BJ (cell line): ENCODE results near the gene PXK. TPM values are rescaled to one million over a fixed set of nuclear protein-coding genes. Genes with fewer than 3 reads are reported as not detected.

Experiments
- CTCF ChIA-PET: fragments of 350-600 bp; formaldehyde crosslinking; extraction: SDS; loops from one replicate; lab custom pipeline; 2021; ENCODE audit warnings: antibody characterized with exemption, inconsistent platforms; lab: Yijun Ruan, JAX
- POLR2A ChIA-PET: fragments of 300-600 bp; sonication (Branson Sonifier 250); formaldehyde crosslinking; extraction: SDS; loops from one replicate; lab custom pipeline; 2021; ENCODE audit warnings: antibody characterized with exemption; lab: Charles Lee
- DNase-seq: peaks from one replicate; pipeline ENCODE4 v3.0.0-alpha.2; 2011; ENCODE audit warnings: low read depth
- H3K27me3 ChIP-seq: 2 replicates; pipeline ENCODE4 v1.6.0; 2011; ENCODE audit warnings: low read length; ENCODE audit not compliant: control insufficient read depth, insufficient read depth
- H3K36me3 ChIP-seq: 2 replicates; pipeline ENCODE4 v1.5.1; 2011; ENCODE audit warnings: low read length; ENCODE audit not compliant: control insufficient read depth, insufficient read depth
- H3K4me3 ChIP-seq: 2 replicates; pipeline ENCODE4 v1.5.1; 2011; ENCODE audit warnings: low read depth, mild to moderate bottlenecking, control low read depth, low read length
- polyA plus RNA-seq: library from polyadenylated mRNA; depleted of rRNA; stranded (reverse); fragments of >200 nt; gene quantifications from 2 replicates; pipeline ENCODE4 v1.2.3, GENCODE V29; 2011
- TF ChIP-seq, protein P1 (sequence below): IDR thresholded peaks from 2 replicates; pipeline ENCODE4 v1.5.1; 2011; ENCODE audit warnings: low read depth, mild to moderate bottlenecking, control low read depth, inconsistent platforms, low read length, moderate library complexity; ENCODE audit not compliant: insufficient read depth

Gene PXK
- polyA plus RNA-seq, 1 experiment, result 36.4 TPM

- no peak for DNase-seq
- TF ChIP-seq, protein P1, sequence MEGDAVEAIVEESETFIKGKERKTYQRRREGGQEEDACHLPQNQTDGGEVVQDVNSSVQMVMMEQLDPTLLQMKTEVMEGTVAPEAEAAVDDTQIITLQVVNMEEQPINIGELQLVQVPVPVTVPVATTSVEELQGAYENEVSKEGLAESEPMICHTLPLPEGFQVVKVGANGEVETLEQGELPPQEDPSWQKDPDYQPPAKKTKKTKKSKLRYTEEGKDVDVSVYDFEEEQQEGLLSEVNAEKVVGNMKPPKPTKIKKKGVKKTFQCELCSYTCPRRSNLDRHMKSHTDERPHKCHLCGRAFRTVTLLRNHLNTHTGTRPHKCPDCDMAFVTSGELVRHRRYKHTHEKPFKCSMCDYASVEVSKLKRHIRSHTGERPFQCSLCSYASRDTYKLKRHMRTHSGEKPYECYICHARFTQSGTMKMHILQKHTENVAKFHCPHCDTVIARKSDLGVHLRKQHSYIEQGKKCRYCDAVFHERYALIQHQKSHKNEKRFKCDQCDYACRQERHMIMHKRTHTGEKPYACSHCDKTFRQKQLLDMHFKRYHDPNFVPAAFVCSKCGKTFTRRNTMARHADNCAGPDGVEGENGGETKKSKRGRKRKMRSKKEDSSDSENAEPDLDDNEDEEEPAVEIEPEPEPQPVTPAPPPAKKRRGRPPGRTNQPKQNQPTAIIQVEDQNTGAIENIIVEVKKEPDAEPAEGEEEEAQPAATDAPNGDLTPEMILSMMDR, result no peak
- ChIA-PET POLR2A (no interaction called here), CTCF (interaction anchor here (0.9 to 4.9 kb wide), 11 partner anchors 9 to 117 kb away, joined by 3 to 42 read pairs (median 5); partner anchors contain the start of genes HTD2, PXK and RPP14)
- Histone ChIP-seq H3K27me3 (no peaks in the 10 kb centered on the region), H3K36me3 (peaks cover 14% of the 10 kb centered on the region), H3K4me3 (no peak overlapping the region)
Measured at GRCh38 chr3:58416191-58416590, 83.5 kb downstream of the PXK start.

- H3K36me3 ChIP-seq, result peaks cover 14% of the 10 kb centered on the region
- DNase-seq, result no peak
- H3K4me3 ChIP-seq, result no peak overlapping the region
- CTCF ChIA-PET, result interaction anchor here (0.9 to 4.9 kb wide), 5 partner anchors 8 to 110 kb away, joined by 3 to 42 read pairs (median 6); partner anchors contain the start of genes HTD2, PXK and RPP14
- TF ChIP-seq, protein P1, result no peak
- H3K27me3 ChIP-seq, result no peaks in the 10 kb centered on the region
- POLR2A ChIA-PET, result no interaction called here
Measured at GRCh38 chr3:58417075-58417474, 84.4 kb downstream of the PXK start.

- no peak overlapping the region for H3K4me3 ChIP-seq
- H3K36me3 ChIP-seq, result peaks cover 10% of the 10 kb centered on the region
- ChIA-PET CTCF (interaction anchor here (0.7 to 4.9 kb wide), 6 partner anchors 96 to 118 kb away, joined by 3 to 42 read pairs (median 3); partner anchors contain the start of genes HTD2 and RPP14), POLR2A (no interaction called here)
- H3K27me3 ChIP-seq, result no peaks in the 10 kb centered on the region
- TF ChIP-seq, protein P1, result no peak
- DNase-seq, result no peak
Measured at GRCh38 chr3:58418227-58418626, 85.5 kb downstream of the PXK start.

- no peaks in the 10 kb centered on the region for H3K27me3 ChIP-seq
- no peak for DNase-seq
- ChIA-PET CTCF (interaction anchor here (0.6 to 1.4 kb wide), 3 partner anchors 10 to 97 kb away, joined by 3 to 7 read pairs (median 3); no protein-coding TSS in a partner anchor), POLR2A (no interaction called here)
- H3K4me3 ChIP-seq, result no peak overlapping the region
- H3K36me3 ChIP-seq, result peaks cover 13% of the 10 kb centered on the region
- TF ChIP-seq, protein P1, result peak; percentile 12; the same call in 1 of the 2 replicates
Measured at GRCh38 chr3:58419780-58420507, 87.3 kb downstream of the PXK start.

- Histone ChIP-seq H3K36me3 (peaks cover 14% of the 10 kb centered on the region), H3K4me3 (no peak overlapping the region), H3K27me3 (no peaks in the 10 kb centered on the region)
- DNase-seq, result no peak
- TF ChIP-seq, protein P1, result no peak
- ChIA-PET POLR2A (no interaction called here), CTCF (interaction anchor here (1.3 to 2.0 kb wide), 5 partner anchors 9 to 115 kb away, joined by 3 to 7 read pairs (median 6); partner anchors contain the start of genes HTD2, KCTD6 and RPP14)
Measured at GRCh38 chr3:58421004-58421403, 88.3 kb downstream of the PXK start.
